HEK293T (cell line): ENCODE measurements around the gene SYNE3.

Source experiments
- ARNT ChIP-seq: fragments of 450-650 bp; IDR thresholded peaks from 2 replicates; pipeline ENCODE4 v1.6.1; 2017; ENCODE audit warnings: mild to moderate bottlenecking
- BHLHE40 ChIP-seq: fragments of 450-650 bp; IDR thresholded peaks from 2 replicates; pipeline ENCODE4 v1.6.1; 2016; ENCODE audit warnings: mild to moderate bottlenecking, moderate library complexity, borderline replicate concordance
- ELF4 ChIP-seq: fragments of 450-650 bp; IDR thresholded peaks from 2 replicates; pipeline ENCODE4 v1.6.1; 2017; ENCODE audit warnings: antibody characterized with exemption
- FOXA1 ChIP-seq: fragments of 450-650 bp; IDR thresholded peaks from 2 replicates; pipeline ENCODE4 v1.6.1; 2016; ENCODE audit warnings: mild to moderate bottlenecking
- FOXK2 ChIP-seq: fragments of 450-650 bp; IDR thresholded peaks from 2 replicates; pipeline ENCODE4 v1.6.1; 2016; ENCODE audit warnings: mild to moderate bottlenecking
- FOXM1 ChIP-seq: fragments of 450-650 bp; IDR thresholded peaks from 2 replicates; pipeline ENCODE4 v1.6.1; 2017; ENCODE audit warnings: mild to moderate bottlenecking, borderline replicate concordance
- LEF1 ChIP-seq: fragments of 450-650 bp; IDR thresholded peaks from 2 replicates; pipeline ENCODE4 v1.6.1; 2017; ENCODE audit warnings: mild to moderate bottlenecking, borderline replicate concordance
- SP1 ChIP-seq: fragments of 450-650 bp; IDR thresholded peaks from 2 replicates; pipeline ENCODE4 v1.6.1; 2017
- SUZ12 ChIP-seq: fragments of 450-650 bp; IDR thresholded peaks from 2 replicates; pipeline ENCODE4 v1.6.1; 2016; ENCODE audit warnings: mild to moderate bottlenecking
- TARDBP ChIP-seq: fragments of 450-650 bp; IDR thresholded peaks from 2 replicates; pipeline ENCODE4 v1.6.1; 2016
- ZNF384 ChIP-seq: fragments of 450-650 bp; IDR thresholded peaks from 2 replicates; pipeline ENCODE4 v1.6.1; 2016
- TF ChIP-seq, protein P1 (sequence below): fragments of 450-650 bp; IDR thresholded peaks from 2 replicates; pipeline ENCODE4 v1.6.1; 2016

DNA sequence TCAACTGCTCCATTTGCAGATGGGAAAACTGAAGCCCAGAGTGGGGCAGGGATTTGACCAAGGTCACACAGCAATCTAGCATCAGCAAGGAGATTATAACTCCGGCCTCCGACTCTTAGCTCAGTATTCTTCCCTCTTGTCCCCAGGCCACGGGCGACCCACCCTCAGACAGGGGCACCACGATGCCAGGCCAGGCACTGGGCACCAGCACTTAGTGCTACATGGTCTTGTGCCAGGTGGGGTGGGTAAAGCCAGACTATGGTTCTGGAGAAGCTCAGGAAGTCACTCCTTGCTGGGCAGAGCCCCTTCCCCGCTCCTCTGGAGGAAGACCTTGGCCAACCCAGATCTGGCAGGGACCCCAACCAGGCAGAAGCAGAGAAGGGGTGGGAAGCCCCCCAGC is 41.5 kb downstream of the SYNE3 start:
- TF ChIP-seq FOXM1, result no peak
- TF ChIP-seq ZNF384, result no peak
- no peak for TF ChIP-seq TARDBP
- no peak for TF ChIP-seq FOXA1
- TF ChIP-seq FOXK2, result no peak
- TF ChIP-seq SUZ12, result no peak
- TF ChIP-seq SP1, result no peak
- TF ChIP-seq, protein P1, sequence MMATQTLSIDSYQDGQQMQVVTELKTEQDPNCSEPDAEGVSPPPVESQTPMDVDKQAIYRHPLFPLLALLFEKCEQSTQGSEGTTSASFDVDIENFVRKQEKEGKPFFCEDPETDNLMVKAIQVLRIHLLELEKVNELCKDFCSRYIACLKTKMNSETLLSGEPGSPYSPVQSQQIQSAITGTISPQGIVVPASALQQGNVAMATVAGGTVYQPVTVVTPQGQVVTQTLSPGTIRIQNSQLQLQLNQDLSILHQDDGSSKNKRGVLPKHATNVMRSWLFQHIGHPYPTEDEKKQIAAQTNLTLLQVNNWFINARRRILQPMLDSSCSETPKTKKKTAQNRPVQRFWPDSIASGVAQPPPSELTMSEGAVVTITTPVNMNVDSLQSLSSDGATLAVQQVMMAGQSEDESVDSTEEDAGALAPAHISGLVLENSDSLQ, result no peak
- TF ChIP-seq BHLHE40, result no peak
- TF ChIP-seq ELF4, result no peak
- TF ChIP-seq LEF1, result no peak
- no peak for TF ChIP-seq ARNT
